Stimulated activated CD4-positive, alpha-beta T cell treated with anti-CD3 and anti-CD28 coated beads, TNF-alpha, amount 100 ng/mL, for 24 hours (primary cell): ENCODE data around the gene DUSP9.
"Not testable (repeated sequence)": the region's sequence is repeated elsewhere in the genome, so short reads cannot be mapped to it uniquely, and the experiment has no call there.

Experiments used
- DNase-seq, 3 experiments: peaks; one replicate each; pipeline ENCODE4 v3.0.0-alpha.2; 2020; ENCODE audit warnings: low read depth in 3 of 3

DUSP9 gene

DNA sequence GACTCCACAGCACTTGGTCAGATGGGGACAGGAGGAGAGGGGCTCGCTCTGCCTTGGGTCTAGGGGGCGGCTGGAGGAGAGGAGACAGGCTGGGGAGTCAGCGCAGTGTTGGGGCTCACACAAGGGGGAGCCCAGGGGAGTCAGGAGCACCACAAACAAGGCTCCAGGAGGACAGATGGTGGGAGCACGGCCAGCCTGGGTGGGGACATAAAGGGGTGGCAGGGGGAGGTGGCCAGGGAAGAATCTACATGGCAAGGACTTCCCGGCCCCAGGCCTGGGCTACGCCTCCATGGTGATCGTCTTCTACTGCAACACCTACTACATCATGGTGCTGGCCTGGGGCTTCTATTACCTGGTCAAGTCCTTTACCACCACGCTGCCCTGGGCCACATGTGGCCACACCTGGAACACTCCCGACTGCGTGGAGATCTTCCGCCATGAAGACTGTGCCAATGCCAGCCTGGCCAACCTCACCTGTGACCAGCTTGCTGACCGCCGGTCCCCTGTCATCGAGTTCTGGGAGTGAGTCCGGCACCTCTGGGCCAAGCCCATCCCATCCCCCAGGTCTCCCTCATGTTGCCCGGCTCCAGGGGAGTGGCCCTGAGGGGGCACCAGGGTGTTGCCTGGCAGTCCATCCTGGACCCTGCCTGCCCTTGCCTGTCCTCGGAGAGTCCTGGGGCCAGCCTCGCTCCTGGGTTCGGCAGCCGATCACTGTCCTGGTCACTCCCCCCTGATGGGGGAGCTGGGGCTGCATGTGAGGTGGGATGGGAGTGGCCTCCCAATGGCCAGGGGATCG, 44.2 kb downstream of the DUSP9 start:
- DNase-seq: not testable (repeated sequence)

DNA sequence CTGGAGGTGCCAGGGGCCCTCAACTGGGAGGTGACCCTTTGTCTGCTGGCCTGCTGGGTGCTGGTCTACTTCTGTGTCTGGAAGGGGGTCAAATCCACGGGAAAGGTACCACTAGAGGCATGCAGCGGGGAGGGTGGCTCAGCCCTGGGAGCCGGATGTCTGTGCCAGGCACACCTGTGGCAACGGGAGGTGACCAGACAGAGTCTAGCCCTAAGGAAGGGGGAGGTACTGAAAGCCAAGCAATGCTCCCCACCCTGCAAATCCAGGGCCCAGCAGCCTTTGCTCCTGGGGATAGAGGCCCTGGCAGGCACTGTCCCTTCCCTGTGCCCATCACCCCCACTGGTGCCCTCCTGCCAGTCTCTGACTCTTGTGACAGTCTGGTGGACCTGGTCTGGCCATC, 45.0 kb downstream of the DUSP9 start:
- DNase-seq: no peak

DNA sequence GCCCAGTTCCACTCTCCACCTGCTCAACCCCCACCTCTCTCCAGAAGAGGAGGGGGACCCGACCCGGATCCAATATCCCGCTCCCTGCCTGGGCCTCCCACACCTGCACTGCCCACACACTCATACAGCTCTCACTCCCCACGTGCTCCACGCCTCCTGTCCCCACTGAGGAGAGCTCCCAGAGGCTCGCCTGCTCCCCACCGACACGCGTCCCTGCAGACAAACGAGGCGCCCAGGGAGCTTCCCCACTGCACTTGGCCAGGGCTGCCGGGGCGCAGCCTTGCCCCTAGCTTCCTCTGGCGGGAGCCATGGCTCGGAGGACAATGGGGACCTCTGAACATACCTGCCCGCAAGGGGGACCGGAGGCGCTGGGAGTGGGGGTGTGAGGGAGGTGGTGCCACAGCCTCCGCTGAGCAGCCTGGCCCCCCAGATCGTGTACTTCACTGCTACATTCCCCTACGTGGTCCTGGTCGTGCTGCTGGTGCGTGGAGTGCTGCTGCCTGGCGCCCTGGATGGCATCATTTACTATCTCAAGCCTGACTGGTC, 45.7 kb downstream of the DUSP9 start:
- DNase-seq: no peak

DNA sequence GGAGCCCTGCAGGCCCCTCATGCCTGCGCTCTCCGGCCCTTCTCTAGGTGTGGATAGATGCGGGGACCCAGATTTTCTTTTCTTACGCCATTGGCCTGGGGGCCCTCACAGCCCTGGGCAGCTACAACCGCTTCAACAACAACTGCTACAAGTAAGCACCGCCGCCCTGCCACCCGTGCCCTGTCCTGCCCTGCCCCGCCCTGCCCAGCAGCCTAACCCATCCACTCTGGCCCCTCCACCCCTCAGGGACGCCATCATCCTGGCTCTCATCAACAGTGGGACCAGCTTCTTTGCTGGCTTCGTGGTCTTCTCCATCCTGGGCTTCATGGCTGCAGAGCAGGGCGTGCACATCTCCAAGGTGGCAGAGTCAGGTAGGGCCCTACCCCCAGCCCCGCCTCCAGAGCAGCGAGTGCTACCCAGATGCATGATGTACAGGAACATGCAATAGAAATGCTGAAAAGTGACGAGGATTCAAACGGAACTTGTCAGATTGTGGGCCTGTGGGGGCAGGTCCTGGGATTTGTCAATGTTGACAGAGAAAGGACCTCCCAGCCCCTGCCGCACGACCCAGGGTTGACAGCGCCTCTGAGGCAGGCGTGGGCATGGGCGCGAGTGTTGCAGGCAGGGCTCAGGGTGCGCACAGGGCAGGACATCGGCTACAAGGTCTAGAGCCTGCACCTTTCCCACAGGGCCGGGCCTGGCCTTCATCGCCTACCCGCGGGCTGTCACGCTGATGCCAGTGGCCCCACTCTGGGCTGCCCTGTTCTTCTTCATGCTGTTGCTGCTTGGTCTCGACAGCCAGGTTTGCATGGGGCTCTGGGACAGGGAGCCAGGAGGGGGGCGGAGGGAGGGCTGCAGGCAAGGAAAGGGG, 46.4 kb downstream of the DUSP9 start:
- no peak for DNase-seq

DNA sequence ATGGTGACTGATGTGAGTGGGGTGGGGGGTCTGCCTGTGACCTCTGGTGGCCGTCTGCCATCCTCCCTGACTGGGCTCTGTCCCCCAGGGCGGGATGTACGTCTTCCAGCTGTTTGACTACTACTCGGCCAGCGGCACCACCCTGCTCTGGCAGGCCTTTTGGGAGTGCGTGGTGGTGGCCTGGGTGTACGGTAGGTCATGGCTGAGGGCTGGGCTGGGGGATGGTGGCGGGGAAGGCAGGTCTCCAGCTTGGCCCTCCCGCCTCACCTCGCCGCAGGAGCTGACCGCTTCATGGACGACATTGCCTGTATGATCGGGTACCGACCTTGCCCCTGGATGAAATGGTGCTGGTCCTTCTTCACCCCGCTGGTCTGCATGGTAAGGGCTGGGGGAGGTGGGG, 47.3 kb downstream of the DUSP9 start:
- not testable (repeated sequence) for DNase-seq

DNA sequence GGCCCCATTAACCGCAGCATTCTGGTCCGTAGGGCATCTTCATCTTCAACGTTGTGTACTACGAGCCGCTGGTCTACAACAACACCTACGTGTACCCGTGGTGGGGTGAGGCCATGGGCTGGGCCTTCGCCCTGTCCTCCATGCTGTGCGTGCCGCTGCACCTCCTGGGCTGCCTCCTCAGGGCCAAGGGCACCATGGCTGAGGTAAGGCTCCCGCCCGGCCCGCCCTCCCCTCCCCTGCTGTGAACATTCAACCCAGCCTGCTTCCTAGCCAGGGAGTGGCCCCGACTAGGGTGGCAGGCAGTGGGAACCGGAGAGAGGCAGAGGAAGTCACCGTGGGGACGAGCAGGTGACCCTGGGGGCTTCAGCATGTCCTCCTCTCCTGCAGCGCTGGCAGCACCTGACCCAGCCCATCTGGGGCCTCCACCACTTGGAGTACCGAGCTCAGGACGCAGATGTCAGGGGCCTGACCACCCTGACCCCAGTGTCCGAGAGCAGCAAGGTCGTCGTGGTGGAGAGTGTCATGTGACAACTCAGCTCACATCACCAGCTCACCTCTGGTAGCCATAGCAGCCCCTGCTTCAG, 47.8 kb downstream of the DUSP9 start:
- DNase-seq: no peak

DNA sequence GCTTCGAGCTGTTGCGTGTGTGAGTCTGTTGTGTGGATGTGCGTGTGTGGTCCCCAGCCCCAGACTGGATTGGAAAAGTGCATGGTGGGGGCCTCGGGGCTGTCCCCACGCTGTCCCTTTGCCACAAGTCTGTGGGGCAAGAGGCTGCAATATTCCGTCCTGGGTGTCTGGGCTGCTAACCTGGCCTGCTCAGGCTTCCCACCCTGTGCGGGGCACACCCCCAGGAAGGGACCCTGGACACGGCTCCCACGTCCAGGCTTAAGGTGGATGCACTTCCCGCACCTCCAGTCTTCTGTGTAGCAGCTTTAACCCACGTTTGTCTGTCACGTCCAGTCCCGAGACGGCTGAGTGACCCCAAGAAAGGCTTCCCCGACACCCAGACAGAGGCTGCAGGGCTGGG, 49.1 kb downstream of the DUSP9 start:
- no peak for DNase-seq

DNA sequence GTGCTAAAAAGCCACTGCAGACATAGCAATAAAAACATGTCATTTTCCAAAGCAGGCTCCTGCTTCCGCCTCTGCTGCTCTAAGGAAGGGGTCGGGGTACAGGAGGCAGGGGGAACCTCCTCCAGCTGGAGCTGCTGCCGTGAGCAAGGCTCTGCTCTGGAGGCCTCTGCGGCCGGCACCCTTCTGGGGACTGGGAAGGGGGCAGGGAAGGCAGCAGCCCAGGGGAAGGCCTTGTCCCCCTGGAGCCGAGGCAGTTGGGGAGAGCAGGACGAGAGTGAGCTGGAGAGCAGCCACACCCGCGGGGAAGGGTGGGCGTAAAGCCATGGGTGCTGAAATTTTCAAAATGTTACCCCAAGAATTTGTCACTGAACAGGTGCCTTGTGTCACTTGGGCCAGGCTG, 49.5 kb downstream of the DUSP9 start:
- not testable (repeated sequence) for DNase-seq

DNA sequence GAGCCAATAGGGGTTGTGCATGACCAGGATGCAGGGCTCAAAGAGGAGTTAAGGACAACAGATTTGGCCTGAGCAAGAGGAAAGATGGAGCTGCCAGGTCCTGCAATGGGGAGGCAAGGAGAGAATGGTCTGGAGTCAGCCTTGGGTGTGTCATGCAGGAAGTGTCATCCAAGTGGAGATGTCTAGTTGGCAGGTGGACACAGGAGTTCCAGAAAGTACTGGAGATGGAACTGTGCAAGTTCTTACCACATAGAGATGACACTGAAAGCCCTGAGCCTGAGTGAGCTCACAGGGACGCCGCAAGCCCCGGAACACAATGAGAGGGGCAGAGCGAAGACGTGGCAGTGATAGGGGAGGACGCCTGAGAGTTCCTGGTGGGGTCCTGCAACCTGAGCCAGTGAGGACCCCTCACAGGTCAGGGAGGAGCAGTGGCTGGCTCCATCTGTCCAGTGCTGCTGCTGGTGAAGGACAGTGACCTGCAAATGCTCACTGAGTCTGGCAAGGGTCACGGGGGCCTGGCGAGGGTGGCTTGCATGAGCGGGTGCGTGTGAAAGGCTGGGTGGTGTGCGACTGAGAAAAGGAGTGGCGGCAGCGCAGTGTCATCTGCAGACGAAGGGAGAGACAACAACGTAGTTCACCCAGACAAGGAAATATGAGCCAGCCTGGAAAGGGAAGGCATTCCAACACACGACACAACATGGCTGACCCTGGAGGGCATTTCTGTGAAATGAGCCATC, 50.2 kb downstream of the DUSP9 start:
- DNase-seq: not testable (repeated sequence)

DNA sequence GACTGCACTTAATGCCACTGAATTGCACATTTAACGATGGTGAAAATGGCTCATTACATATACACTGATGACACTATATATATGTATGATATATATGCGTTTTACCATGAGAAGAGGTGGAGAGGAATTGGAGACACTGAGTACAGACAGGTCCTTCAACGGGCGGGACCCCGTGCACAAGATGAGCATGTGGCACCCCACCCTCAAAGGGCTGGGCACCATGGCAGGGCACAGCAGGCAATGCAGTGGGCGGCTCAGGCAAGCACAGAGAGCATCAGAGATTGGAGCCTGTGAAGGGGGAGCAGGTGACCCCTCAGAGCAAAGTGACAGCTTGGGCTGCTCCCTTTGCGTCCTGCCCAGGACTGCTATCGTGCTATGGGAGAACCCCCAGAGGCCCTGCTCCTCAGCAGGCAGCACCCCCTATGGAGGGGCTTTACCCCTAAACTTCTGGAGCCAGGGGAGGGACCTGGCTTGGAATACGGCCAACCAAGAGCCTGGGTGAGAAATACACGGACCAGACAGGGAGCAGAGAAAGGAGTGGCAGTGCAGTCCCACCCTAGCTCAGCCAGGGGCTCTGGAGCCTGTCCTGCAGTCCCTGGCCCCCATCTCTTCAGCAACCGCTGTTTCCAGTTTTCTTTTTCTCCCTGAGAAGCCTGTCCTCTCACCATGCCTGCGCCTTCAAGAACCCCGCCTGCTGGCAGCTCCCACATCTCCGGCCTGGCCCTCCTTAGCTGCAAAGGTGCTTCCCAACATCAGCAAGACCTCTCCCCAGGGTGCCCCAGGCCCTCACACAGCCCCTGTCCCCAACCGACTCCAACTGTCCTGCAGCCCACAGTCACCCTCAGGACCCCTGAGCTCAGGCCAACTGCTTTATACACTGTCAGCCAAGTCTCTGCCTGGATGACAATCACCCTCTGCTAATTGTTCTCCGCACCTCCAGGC, 51.2 kb downstream of the DUSP9 start:
- no peak for DNase-seq

DNA sequence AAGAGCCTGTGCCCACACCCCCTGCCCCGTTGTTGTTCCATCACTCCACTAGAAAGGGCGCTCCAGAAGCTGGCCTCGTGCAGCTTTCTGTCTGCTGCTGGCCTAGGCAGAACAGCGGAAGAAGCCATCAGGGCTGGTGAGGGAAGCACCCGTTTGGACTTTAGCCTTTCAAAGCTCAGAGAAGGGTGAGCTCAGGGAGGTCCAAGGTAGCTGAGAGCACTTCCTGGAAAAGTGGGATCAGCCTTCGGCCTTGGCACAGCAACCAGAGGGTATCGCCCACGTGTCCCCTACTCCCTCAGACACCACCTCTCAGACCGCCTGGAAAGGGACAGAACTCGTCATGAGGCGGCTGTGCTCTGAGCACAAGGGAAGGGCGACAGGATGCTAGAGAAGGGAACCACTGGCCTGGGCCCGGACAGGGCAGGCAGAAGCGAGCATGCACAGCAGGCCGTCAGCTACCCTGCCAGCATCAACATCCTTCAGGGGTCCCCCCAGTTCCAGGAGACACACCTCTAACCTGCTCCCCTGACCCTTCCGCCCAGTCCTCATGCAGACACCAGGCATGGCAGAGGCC, 52.3 kb downstream of the DUSP9 start:
- DNase-seq: not testable (repeated sequence)

DNA sequence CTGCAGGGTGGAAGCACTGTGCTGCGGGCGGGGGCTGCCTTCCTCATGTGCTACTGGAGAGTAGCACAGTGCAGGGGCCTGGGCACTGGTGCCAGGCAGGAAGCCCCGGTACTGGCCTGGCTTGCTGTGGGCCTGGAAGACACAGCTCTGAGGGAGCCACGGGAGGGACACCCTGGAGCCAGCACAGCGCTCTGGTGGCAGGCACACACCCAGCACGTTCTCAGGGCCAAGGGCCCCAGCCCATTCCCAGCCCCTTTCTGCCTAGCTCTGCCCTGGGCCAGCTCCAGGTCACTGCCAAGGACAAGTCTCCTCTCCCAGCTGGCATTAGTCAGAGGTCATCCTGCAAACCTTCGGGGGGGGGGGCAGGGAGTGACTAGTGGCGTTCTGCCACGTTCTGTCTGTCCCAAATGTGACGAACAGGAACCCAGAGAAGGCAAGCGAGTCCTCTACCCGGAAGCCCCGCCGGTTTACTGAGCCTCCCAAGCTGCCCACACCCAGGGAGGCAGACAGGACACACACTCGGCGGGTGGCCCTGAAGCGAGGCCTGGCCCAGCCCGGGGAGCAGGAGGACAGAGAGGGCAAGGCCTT, 52.9 kb downstream of the DUSP9 start:
- DNase-seq: not testable (repeated sequence)

DNA sequence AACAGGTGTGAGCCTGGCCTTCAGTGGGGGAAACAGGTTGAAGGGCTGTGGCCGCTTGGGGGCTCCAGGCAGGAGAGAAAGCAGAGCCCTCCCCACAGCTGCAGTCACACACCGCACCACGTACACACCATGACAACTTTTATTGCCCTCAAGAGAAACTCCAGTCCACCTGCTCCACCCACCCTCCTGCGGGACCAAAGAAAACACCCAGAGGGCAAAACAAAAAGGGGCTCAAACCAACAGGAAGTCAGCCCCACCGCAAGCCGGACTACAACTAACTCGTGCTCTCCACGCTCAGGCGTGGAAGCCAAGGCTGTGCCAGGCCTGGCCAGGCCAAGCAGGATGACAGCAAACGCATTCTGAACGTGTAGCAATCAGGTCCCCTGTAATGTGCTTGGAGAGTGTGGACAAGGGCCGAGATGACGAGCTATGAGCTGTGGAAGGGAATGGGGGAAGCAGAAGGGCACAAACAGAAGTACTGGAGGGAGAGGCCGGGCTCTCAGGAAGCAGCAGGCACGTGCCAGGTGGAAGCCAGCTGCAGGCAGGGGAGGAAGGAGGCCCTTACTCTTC, 53.5 kb downstream of the DUSP9 start:
- DNase-seq: no peak
